Umbilical cord (tissue), 2 donors: ENCODE data around the gene ANKRD11. TPM values are rescaled to one million over a fixed set of nuclear protein-coding genes. Genes with fewer than 3 reads are reported as not detected.
"Not testable (repeated sequence)": the region's sequence is repeated elsewhere in the genome, so short reads cannot be mapped to it uniquely, and the experiment has no call there.

Experiments used
- DNase-seq: peaks from one replicate; pipeline ENCODE4 v3.0.0-alpha.2; 2015; ENCODE audit warnings: low spot score
- total RNA-seq: library from RNA; depleted of rRNA; stranded (reverse); fragments of >200 nt; gene quantifications from one replicate; pipeline ENCODE4 v1.2.3, GENCODE V29; 2014; ENCODE audit warnings: low replicate concordance; ENCODE audit not compliant: insufficient read depth

Gene ANKRD11
- total RNA-seq, 1 donor from 2014 or later: 43.8 TPM

- no peak for DNase-seq
These were observed 158.8 kb downstream of the ANKRD11 start for GRCh38 chr16:89331371-89332109.

GRCh38 chr16:89330177-89330856, 160.0 kb downstream of the ANKRD11 start:
- DNase-seq: no peak

- DNase-seq: not testable (repeated sequence)
These were observed 160.6 kb downstream of the ANKRD11 start for GRCh38 chr16:89329830-89330176.

- DNase-seq: not testable (repeated sequence)
These were observed 161.7 kb downstream of the ANKRD11 start for GRCh38 chr16:89328412-89329400.

GRCh38 chr16:89326721-89327120, 163.6 kb downstream of the ANKRD11 start:
- no peak for DNase-seq

- peak; percentile 66 for DNase-seq
These were observed 164.4 kb downstream of the ANKRD11 start for GRCh38 chr16:89325861-89326471.

- no peak for DNase-seq
These were observed 166.0 kb downstream of the ANKRD11 start for GRCh38 chr16:89324056-89325010.

- no peak for DNase-seq
These were observed 167.0 kb downstream of the ANKRD11 start for GRCh38 chr16:89323120-89323960.

- DNase-seq: peak; percentile 70
These were observed 167.8 kb downstream of the ANKRD11 start for GRCh38 chr16:89322321-89323119.

GRCh38 chr16:89320782-89321501, 169.4 kb downstream of the ANKRD11 start:
- peak; percentile 21 for DNase-seq

- DNase-seq: peak; percentile 66
These were observed 170.2 kb downstream of the ANKRD11 start for GRCh38 chr16:89319886-89320781.

- DNase-seq: no peak
These were observed 170.8 kb downstream of the ANKRD11 start for GRCh38 chr16:89319631-89319885.

- no peak for DNase-seq
These were observed 171.3 kb downstream of the ANKRD11 start for GRCh38 chr16:89318871-89319630.

- DNase-seq: no peak
These were observed 172.0 kb downstream of the ANKRD11 start for GRCh38 chr16:89318430-89318758.

GRCh38 chr16:89317729-89318429, 172.5 kb downstream of the ANKRD11 start:
- DNase-seq: no peak
